Stimulated activated CD8-positive, alpha-beta memory T cell treated with anti-CD3 and anti-CD28 coated beads, Interleukin-7, amount 100 ng/mL, for 24 hours (primary cell): Measurements from ENCODE around the gene ZCCHC7.
"Not testable (repeated sequence)": the region's sequence is repeated elsewhere in the genome, so short reads cannot be mapped to it uniquely, and the experiment has no call there.

Source experiments
- DNase-seq: peaks from one replicate; pipeline ENCODE4 v3.0.0-alpha.2; 2020; ENCODE audit warnings: low read depth

ZCCHC7 gene

GRCh38 chr9:37293664-37294524 is 173.5 kb downstream of the ZCCHC7 start:
- no peak for DNase-seq

- DNase-seq: no peak
Observed at GRCh38 chr9:37295178-37295577, 174.8 kb downstream of the ZCCHC7 start.

GRCh38 chr9:37295796-37296195 is 175.4 kb downstream of the ZCCHC7 start:
- DNase-seq: no peak

GRCh38 chr9:37297592-37297991 is 177.2 kb downstream of the ZCCHC7 start:
- no peak for DNase-seq

- no peak for DNase-seq
Observed at GRCh38 chr9:37300620-37301019, 180.2 kb downstream of the ZCCHC7 start.

- no peak for DNase-seq
Observed at GRCh38 chr9:37301042-37301853, 180.9 kb downstream of the ZCCHC7 start.

- DNase-seq: no peak
Observed at GRCh38 chr9:37301854-37302172, 181.4 kb downstream of the ZCCHC7 start.

GRCh38 chr9:37302277-37302676 is 181.9 kb downstream of the ZCCHC7 start:
- DNase-seq: no peak

GRCh38 chr9:37303272-37303671 is 182.9 kb downstream of the ZCCHC7 start:
- not testable (repeated sequence) for DNase-seq

GRCh38 chr9:37309136-37309535 is 188.8 kb downstream of the ZCCHC7 start:
- DNase-seq: no peak

- DNase-seq: no peak
Observed at GRCh38 chr9:37311938-37312708, 191.7 kb downstream of the ZCCHC7 start.

GRCh38 chr9:37324261-37324683 is 203.9 kb downstream of the ZCCHC7 start:
- DNase-seq: no peak

GRCh38 chr9:37324691-37325490 is 204.5 kb downstream of the ZCCHC7 start:
- no peak for DNase-seq

- no peak for DNase-seq
Observed at GRCh38 chr9:37325778-37326177, 205.4 kb downstream of the ZCCHC7 start.

- no peak for DNase-seq
Observed at GRCh38 chr9:37327553-37327952, 207.2 kb downstream of the ZCCHC7 start.

- DNase-seq: no peak
Observed at GRCh38 chr9:37328556-37329227, 208.3 kb downstream of the ZCCHC7 start.

- no peak for DNase-seq
Observed at GRCh38 chr9:37329576-37329975, 209.2 kb downstream of the ZCCHC7 start.

- no peak for DNase-seq
Observed at GRCh38 chr9:37331871-37332270, 211.5 kb downstream of the ZCCHC7 start.

- no peak for DNase-seq
Observed at GRCh38 chr9:37332578-37332977, 212.2 kb downstream of the ZCCHC7 start.

- DNase-seq: no peak
Observed at GRCh38 chr9:37333288-37333687, 212.9 kb downstream of the ZCCHC7 start.

- DNase-seq: no peak
Observed at GRCh38 chr9:37335238-37335637, 214.9 kb downstream of the ZCCHC7 start.
